ENCODE data around the gene LAYN.
A peak's percentile ranks its signal among the peaks of the same experiment; 100 is the strongest.

LAYN gene

GRCh38 chr11:111603611-111604130, 63.2 kb downstream of the LAYN start:
- Histone ChIP-seq H3K4me3 (ENCODE audit: low read length) (peak overlapping the region; percentile 67), H3K36me3 (ENCODE audit: control insufficient read depth, low read depth, low read length) (no peaks in the 10 kb centered on the region), H3K27ac (ENCODE audit: low read length) (no peak overlapping the region), H3K4me1 (ENCODE audit: control insufficient read depth, low read depth, low read length) (peaks cover 11% of the 10 kb centered on the region), H3K9ac (ENCODE audit: low read length) (peak overlapping the region; percentile 10), H3K9me3 (ENCODE audit: control insufficient read depth, low read depth, low read length) (no peaks in the 10 kb centered on the region), H3K27me3 (ENCODE audit: control insufficient read depth, insufficient read depth, low read length) (peaks cover 28% of the 10 kb centered on the region)

DNA sequence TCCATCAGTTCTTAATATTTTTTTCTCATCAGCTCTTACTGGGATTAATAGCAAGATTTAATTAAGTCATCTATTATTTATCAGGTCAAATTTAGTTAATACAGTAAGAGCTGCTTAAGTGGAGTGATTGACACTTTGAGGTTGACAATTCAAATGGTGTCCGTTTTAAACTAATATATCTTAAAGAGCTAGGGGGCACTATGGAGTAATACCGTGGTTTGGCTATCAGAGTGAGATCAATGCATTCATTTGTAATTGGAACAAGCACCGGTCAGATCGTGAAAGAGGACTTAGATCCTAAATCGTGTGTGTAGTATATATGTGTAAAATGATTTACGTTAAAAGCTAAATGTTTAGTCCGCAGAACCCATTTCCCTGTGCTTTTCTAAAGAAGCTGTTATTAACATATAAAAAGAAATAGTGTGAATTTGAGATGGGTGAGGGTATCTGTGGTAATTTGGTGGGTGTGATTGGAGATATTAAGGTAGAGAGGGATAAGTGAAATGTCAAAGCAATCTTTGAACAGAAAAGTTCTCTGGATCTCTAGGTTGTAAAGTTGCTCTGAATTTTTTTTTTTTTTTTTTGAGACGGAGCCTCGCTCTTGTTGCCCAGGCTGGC, 64.0 kb downstream of the LAYN start:
- no peaks in the 10 kb centered on the region for H3K36me3 ChIP-seq (ENCODE audit: control insufficient read depth, low read depth, low read length)
- H3K9ac ChIP-seq (ENCODE audit: low read length) = no peak overlapping the region
- H3K27me3 ChIP-seq (ENCODE audit: control insufficient read depth, insufficient read depth, low read length) = peaks cover 28% of the 10 kb centered on the region
- H3K27ac ChIP-seq (ENCODE audit: low read length) = no peak overlapping the region
- no peaks in the 10 kb centered on the region for H3K9me3 ChIP-seq (ENCODE audit: control insufficient read depth, low read depth, low read length)
- peak overlapping the region; percentile 67 for H3K4me3 ChIP-seq (ENCODE audit: low read length)
- peaks cover 11% of the 10 kb centered on the region for H3K4me1 ChIP-seq (ENCODE audit: control insufficient read depth, low read depth, low read length)

DNA sequence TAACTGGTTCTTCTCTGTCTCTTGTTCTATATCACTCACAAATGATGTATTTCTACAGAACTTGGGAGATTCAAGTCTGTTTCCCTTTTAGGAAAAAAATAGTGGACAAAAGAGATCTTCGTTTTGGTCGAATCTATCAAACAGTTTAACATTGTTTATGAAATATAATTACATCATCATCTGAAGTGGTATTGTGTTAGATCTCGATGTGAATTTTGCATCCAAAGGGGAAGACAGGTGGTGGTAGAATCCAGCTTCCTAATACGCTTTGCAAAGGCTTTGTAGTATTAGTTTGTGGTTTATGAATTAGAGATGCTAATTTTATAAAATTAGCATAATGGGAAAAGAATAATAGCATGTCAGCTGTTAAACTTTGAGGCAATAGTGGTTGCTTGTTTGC, 65.2 kb downstream of the LAYN start:
- H3K4me1 ChIP-seq (ENCODE audit: control insufficient read depth, low read depth, low read length) = peaks cover 11% of the 10 kb centered on the region
- no peak overlapping the region for H3K4me3 ChIP-seq (ENCODE audit: low read length)
- no peaks in the 10 kb centered on the region for H3K36me3 ChIP-seq (ENCODE audit: control insufficient read depth, low read depth, low read length)
- no peak overlapping the region for H3K27ac ChIP-seq (ENCODE audit: low read length)
- H3K9ac ChIP-seq (ENCODE audit: low read length) = no peak overlapping the region
- peaks cover 24% of the 10 kb centered on the region for H3K27me3 ChIP-seq (ENCODE audit: control insufficient read depth, insufficient read depth, low read length)
- H3K9me3 ChIP-seq (ENCODE audit: control insufficient read depth, low read depth, low read length) = no peaks in the 10 kb centered on the region

DNA sequence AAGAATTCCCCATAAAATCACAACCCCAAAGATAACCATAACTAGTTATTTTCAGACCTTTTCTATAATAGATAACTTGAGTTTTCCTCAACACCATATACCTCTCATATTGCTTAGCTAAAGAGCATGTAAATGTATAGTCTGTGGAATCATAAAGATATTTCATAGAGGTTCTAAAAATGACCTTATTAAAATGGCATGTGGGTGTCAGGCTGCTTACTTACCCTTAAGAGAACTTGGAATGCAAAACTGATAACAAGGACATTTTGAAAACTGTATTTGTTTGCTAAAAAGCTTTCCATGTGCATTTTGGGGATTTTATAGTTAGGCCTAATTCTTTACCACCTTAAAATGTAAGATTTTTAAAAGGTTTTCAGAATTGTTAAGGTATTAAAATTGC, 66.5 kb downstream of the LAYN start:
- no peak overlapping the region for H3K4me3 ChIP-seq (ENCODE audit: low read length)
- peaks cover 7% of the 10 kb centered on the region for H3K4me1 ChIP-seq (ENCODE audit: control insufficient read depth, low read depth, low read length)
- no peaks in the 10 kb centered on the region for H3K9me3 ChIP-seq (ENCODE audit: control insufficient read depth, low read depth, low read length)
- H3K27ac ChIP-seq (ENCODE audit: low read length) = no peak overlapping the region
- no peak overlapping the region for H3K9ac ChIP-seq (ENCODE audit: low read length)
- peaks cover 14% of the 10 kb centered on the region for H3K27me3 ChIP-seq (ENCODE audit: control insufficient read depth, insufficient read depth, low read length)
- no peaks in the 10 kb centered on the region for H3K36me3 ChIP-seq (ENCODE audit: control insufficient read depth, low read depth, low read length)

DNA sequence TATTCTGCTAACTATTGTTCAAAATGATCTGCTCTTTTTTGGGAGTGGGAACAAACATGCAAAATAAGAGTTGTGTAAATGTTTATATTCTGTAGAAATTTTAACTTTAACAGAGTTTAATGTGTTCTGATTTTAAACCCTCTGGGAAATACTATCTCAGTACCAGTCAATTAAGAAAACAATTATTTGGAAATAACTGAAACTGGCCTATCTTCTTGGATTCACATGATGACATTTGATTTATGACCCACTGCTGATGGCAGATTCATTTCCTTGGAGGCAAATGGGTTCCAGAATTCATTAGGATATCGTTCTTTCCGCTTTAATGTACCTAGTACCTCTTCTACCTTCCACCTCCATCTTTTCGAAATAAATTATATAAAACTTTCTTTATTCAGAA, 67.2 kb downstream of the LAYN start:
- H3K4me3 ChIP-seq (ENCODE audit: low read length) = no peak overlapping the region
- no peaks in the 10 kb centered on the region for H3K36me3 ChIP-seq (ENCODE audit: control insufficient read depth, low read depth, low read length)
- H3K27me3 ChIP-seq (ENCODE audit: control insufficient read depth, insufficient read depth, low read length) = peaks cover 14% of the 10 kb centered on the region
- H3K9ac ChIP-seq (ENCODE audit: low read length) = no peak overlapping the region
- no peak overlapping the region for H3K27ac ChIP-seq (ENCODE audit: low read length)
- no peaks in the 10 kb centered on the region for H3K9me3 ChIP-seq (ENCODE audit: control insufficient read depth, low read depth, low read length)
- peaks cover 7% of the 10 kb centered on the region for H3K4me1 ChIP-seq (ENCODE audit: control insufficient read depth, low read depth, low read length)
